GM12891 (cell line): ENCODE results near the gene SIAH3.

Experiments used
- DNase-seq: peaks from one replicate; pipeline ENCODE4 v3.0.0; 2011; ENCODE audit warnings: low spot score; ENCODE audit not compliant: insufficient read length
- FAIRE-seq: peaks from 2 replicates; lab custom pipeline; 2011; peaks lifted over from hg19 to GRCh38; lab: Jason Lieb, UNC
- PAX5 ChIP-seq: IDR thresholded peaks from 2 replicates; pipeline ENCODE4 v1.6.1; 2011; ENCODE audit warnings: low read length, moderate library complexity, mild to moderate bottlenecking; ENCODE audit not compliant: insufficient read depth, severe bottlenecking
- POLR2A ChIP-seq: IDR thresholded peaks from 2 replicates; pipeline ENCODE4 v1.6.1; 2011; ENCODE audit warnings: low read depth, low read length, control low read depth
- POLR2AphosphoS5 ChIP-seq: IDR thresholded peaks from 2 replicates; pipeline ENCODE4 v1.6.1; 2011; ENCODE audit warnings: low read depth, low read length, control low read depth
- POU2F2 ChIP-seq: IDR thresholded peaks from 2 replicates; pipeline ENCODE4 v1.6.1; 2011; ENCODE audit warnings: low read depth, mild to moderate bottlenecking, control low read depth, low read length, moderate library complexity
- SPI1 ChIP-seq: IDR thresholded peaks from 2 replicates; pipeline ENCODE4 v1.6.1; 2011; ENCODE audit warnings: low read depth, low read length, control low read depth
- TAF1 ChIP-seq: IDR thresholded peaks from 2 replicates; pipeline ENCODE4 v1.6.1; 2011; ENCODE audit warnings: low read depth, low read length, control low read depth

Gene SIAH3

GRCh38 chr13:45865414-45865813 lies 13.9 kb upstream of the SIAH3 start:
- no peak for FAIRE-seq
- TF ChIP-seq SPI1 (no peak), POLR2A (no peak), POU2F2 (no peak), POLR2AphosphoS5 (no peak), TAF1 (no peak), PAX5 (no peak)

GRCh38 chr13:45863709-45864590 lies 12.4 kb upstream of the SIAH3 start:
- DNase-seq (no peak), FAIRE-seq (no peak)
- TF ChIP-seq SPI1 (no peak), POLR2A (no peak), PAX5 (no peak), POLR2AphosphoS5 (no peak), POU2F2 (no peak), TAF1 (no peak)

More at GRCh38 chr13:45865414-45865813, 13.9 kb upstream of the SIAH3 start:
- no peak for DNase-seq

GRCh38 chr13:45861322-45861721 lies 9.8 kb upstream of the SIAH3 start:
- TF ChIP-seq SPI1 (no peak), PAX5 (no peak), POLR2AphosphoS5 (no peak), TAF1 (no peak), POU2F2 (no peak), POLR2A (no peak)
- no peak for DNase-seq
- FAIRE-seq: no peak

- TF ChIP-seq TAF1 (no peak), POLR2AphosphoS5 (no peak)
- FAIRE-seq (no peak), DNase-seq (no peak)
These were observed 8.7 kb upstream of the SIAH3 start for GRCh38 chr13:45860240-45860639.

GRCh38 chr13:45859705-45860104 lies 8.2 kb upstream of the SIAH3 start:
- FAIRE-seq (no peak), DNase-seq (no peak)

GRCh38 chr13:45852494-45852893 lies 941 bp upstream of the SIAH3 start:
- FAIRE-seq: no peak
- no peak for TF ChIP-seq TAF1
- no peak for TF ChIP-seq POLR2AphosphoS5
- TF ChIP-seq PAX5: no peak
- DNase-seq: no peak

More at GRCh38 chr13:45859705-45860104, 8.2 kb upstream of the SIAH3 start:
- TF ChIP-seq PAX5 (no peak), POLR2A (no peak), SPI1 (no peak), POLR2AphosphoS5 (no peak), POU2F2 (no peak), TAF1 (no peak)

- TF ChIP-seq POLR2AphosphoS5 (no peak), PAX5 (no peak), POLR2A (no peak), TAF1 (no peak), SPI1 (no peak), POU2F2 (no peak)
- DNase-seq (no peak), FAIRE-seq (no peak)
These were observed 403 bp upstream of the SIAH3 start for GRCh38 chr13:45851956-45852355.

GRCh38 chr13:45850027-45850613 lies 1.4 kb downstream of the SIAH3 start:
- FAIRE-seq: no peak
- TF ChIP-seq PAX5 (no peak), POLR2AphosphoS5 (no peak), TAF1 (no peak), POLR2A (no peak), POU2F2 (no peak)
- no peak for DNase-seq

GRCh38 chr13:45849408-45849807 lies 2.1 kb downstream of the SIAH3 start:
- FAIRE-seq: no peak
- DNase-seq: no peak
- TF ChIP-seq TAF1 (no peak), SPI1 (no peak), POU2F2 (no peak), POLR2AphosphoS5 (no peak), POLR2A (no peak), PAX5 (no peak)
